GM19397 (cell line): ENCODE results near the gene CSTA.
"Not testable (repeated sequence)": the region's sequence is repeated elsewhere in the genome, so short reads cannot be mapped to it uniquely, and the experiment has no call there.

Experiments used
- ATAC-seq: cut with Tn5 transposase; IDR thresholded peaks from one replicate; pipeline ENCODE4 v1.9.1; 2021; ENCODE audit warnings: mild to moderate bottlenecking, moderate library complexity; ENCODE audit not compliant: unreplicated experiment

The CSTA gene

GRCh38 chr3:122318620-122319019 lies 6.4 kb upstream of the CSTA start:
- no peak for ATAC-seq

GRCh38 chr3:122322095-122323075 lies 2.7 kb upstream of the CSTA start:
- ATAC-seq, result no peak

- ATAC-seq, result no peak
These were observed 721 bp downstream of the CSTA start for GRCh38 chr3:122325769-122326168.

GRCh38 chr3:122331886-122332285 lies 6.8 kb downstream of the CSTA start:
- ATAC-seq, result no peak

- ATAC-seq, result no peak
These were observed 7.5 kb downstream of the CSTA start for GRCh38 chr3:122332551-122332950.

GRCh38 chr3:122342803-122343202 lies 17.8 kb downstream of the CSTA start:
- no peak for ATAC-seq

GRCh38 chr3:122343654-122344053 lies 18.6 kb downstream of the CSTA start:
- no peak for ATAC-seq

GRCh38 chr3:122349171-122349570 lies 24.1 kb downstream of the CSTA start:
- ATAC-seq, result no peak

- ATAC-seq, result no peak
These were observed 25.9 kb downstream of the CSTA start for GRCh38 chr3:122350814-122351418.

GRCh38 chr3:122351612-122352011 lies 26.6 kb downstream of the CSTA start:
- ATAC-seq, result no peak

GRCh38 chr3:122353215-122353614 lies 28.2 kb downstream of the CSTA start:
- ATAC-seq, result no peak

- ATAC-seq, result no peak
These were observed 28.9 kb downstream of the CSTA start for GRCh38 chr3:122353893-122354401.

GRCh38 chr3:122355612-122356011 lies 30.6 kb downstream of the CSTA start:
- ATAC-seq, result no peak

- ATAC-seq, result no peak
These were observed 31.4 kb downstream of the CSTA start for GRCh38 chr3:122356402-122356801.

- ATAC-seq, result no peak
These were observed 33.0 kb downstream of the CSTA start for GRCh38 chr3:122357828-122358702.

GRCh38 chr3:122358703-122359032 lies 33.6 kb downstream of the CSTA start:
- ATAC-seq, result no peak

GRCh38 chr3:122362026-122362425 lies 37.0 kb downstream of the CSTA start:
- no peak for ATAC-seq

GRCh38 chr3:122364490-122364889 lies 39.4 kb downstream of the CSTA start:
- ATAC-seq, result no peak

- ATAC-seq, result no peak
These were observed 40.0 kb downstream of the CSTA start for GRCh38 chr3:122365073-122365472.

GRCh38 chr3:122365582-122366378 lies 40.7 kb downstream of the CSTA start:
- not testable (repeated sequence) for ATAC-seq
